HG02973 (cell line): ENCODE data around the gene ACAT2.
"Not testable (repeated sequence)": the region's sequence is repeated elsewhere in the genome, so short reads cannot be mapped to it uniquely, and the experiment has no call there.

ENCODE experiments used
- ATAC-seq: cut with Tn5 transposase; IDR thresholded peaks from one replicate; pipeline ENCODE4 v1.9.1; 2021; ENCODE audit warnings: moderate library complexity; ENCODE audit not compliant: unreplicated experiment

The ACAT2 gene

GRCh38 chr6:159761873-159762680 is at the start of gene ACAT2:
ACAT2 (plus strand) TSS chr6:159762045; CDS start chr6:159762088, 43 bp downstream.
- ATAC-seq, result peak; percentile 98

- not testable (repeated sequence) for ATAC-seq
Observed at GRCh38 chr6:159712389-159712788, 49.5 kb upstream of the ACAT2 start.

GRCh38 chr6:159713984-159714383 is 47.9 kb upstream of the ACAT2 start:
- ATAC-seq, result no peak

GRCh38 chr6:159714404-159714803 is 47.4 kb upstream of the ACAT2 start:
- no peak for ATAC-seq

- no peak for ATAC-seq
Observed at GRCh38 chr6:159715166-159715565, 46.7 kb upstream of the ACAT2 start.

GRCh38 chr6:159715605-159716004 is 46.2 kb upstream of the ACAT2 start:
- ATAC-seq, result no peak

GRCh38 chr6:159716247-159717096 is 45.4 kb upstream of the ACAT2 start:
- no peak for ATAC-seq

- ATAC-seq, result no peak
Observed at GRCh38 chr6:159718634-159719033, 43.2 kb upstream of the ACAT2 start.

- no peak for ATAC-seq
Observed at GRCh38 chr6:159719287-159719686, 42.6 kb upstream of the ACAT2 start.

- ATAC-seq, result peak; percentile 51
Observed at GRCh38 chr6:159720708-159721107, 41.1 kb upstream of the ACAT2 start.

- ATAC-seq, result not testable (repeated sequence)
Observed at GRCh38 chr6:159721981-159722380, 39.9 kb upstream of the ACAT2 start.

- no peak for ATAC-seq
Observed at GRCh38 chr6:159722655-159723054, 39.2 kb upstream of the ACAT2 start.

GRCh38 chr6:159723259-159723658 is 38.6 kb upstream of the ACAT2 start:
- ATAC-seq, result no peak

GRCh38 chr6:159724778-159725177 is 37.1 kb upstream of the ACAT2 start:
- no peak for ATAC-seq

- not testable (repeated sequence) for ATAC-seq
Observed at GRCh38 chr6:159725208-159725607, 36.6 kb upstream of the ACAT2 start.

GRCh38 chr6:159726255-159726917 is 35.5 kb upstream of the ACAT2 start:
- ATAC-seq, result peak; percentile 21

GRCh38 chr6:159726918-159727716 is 34.7 kb upstream of the ACAT2 start, which contains the start of gene WTAP:
WTAP (plus strand) TSS chr6:159727506; CDS start chr6:159736266, 8,760 bp downstream.
- peak; percentile 72 for ATAC-seq

- peak; percentile 29 for ATAC-seq
Observed at GRCh38 chr6:159727717-159728445, 34.0 kb upstream of the ACAT2 start.

- ATAC-seq, result no peak
Observed at GRCh38 chr6:159728531-159728964, 33.3 kb upstream of the ACAT2 start.
